ENCODE results near the gene CROCC2. TPM values are rescaled to one million over a fixed set of nuclear protein-coding genes. Genes with fewer than 3 reads are reported as not detected.

The CROCC2 gene
- total RNA-seq, 1 donor from 2014 or later: 0.49 TPM

DNA sequence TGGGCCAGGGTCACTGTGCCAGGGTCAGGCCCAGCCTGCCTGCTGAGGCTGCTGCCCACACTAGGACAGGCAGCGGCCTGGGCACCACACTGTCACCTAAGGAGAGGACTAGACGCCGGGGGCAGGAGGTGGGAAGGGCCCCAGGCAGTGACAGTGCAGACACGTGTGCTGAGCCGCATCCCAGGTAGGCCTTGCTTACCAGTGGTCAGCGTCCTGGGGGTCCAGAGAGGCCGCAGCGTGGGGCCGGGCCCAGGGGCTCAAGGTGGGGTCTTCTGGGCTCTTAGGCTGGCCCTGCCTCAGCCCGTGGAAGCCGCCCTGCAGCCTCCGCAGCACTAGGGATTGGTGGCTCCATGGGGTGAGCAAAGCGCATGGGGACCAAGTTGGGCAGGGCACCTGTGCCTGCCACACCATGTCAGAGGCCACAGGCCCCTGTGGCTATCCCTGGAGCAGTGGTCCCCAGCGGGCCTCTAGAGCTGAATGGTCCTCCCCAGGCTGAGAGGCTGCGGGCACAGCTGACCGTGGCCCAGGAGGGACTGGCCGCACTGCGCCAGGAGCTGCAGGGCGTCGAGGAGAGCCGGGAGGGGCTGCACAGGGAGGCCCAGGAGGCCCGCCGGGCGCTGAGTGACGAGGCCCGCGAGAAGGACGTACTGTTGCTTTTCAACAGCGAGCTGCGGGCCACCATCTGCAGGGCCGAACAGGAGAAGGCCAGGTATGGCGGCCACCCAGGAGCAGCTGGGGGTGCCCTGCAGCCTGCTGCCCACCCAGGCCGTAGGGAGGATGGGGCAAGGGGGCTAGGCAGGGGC is 57.1 kb downstream of the CROCC2 start:
- TF ChIP-seq POLR2AphosphoS5 (IDR thresholded peaks at IDR 0.05; ENCODE audit: insufficient read depth in 1 of 2, low read depth in 1 of 2): no peak
- no peak for TF ChIP-seq POLR2A (IDR thresholded peaks at IDR 0.05)
- TF ChIP-seq, protein P1, sequence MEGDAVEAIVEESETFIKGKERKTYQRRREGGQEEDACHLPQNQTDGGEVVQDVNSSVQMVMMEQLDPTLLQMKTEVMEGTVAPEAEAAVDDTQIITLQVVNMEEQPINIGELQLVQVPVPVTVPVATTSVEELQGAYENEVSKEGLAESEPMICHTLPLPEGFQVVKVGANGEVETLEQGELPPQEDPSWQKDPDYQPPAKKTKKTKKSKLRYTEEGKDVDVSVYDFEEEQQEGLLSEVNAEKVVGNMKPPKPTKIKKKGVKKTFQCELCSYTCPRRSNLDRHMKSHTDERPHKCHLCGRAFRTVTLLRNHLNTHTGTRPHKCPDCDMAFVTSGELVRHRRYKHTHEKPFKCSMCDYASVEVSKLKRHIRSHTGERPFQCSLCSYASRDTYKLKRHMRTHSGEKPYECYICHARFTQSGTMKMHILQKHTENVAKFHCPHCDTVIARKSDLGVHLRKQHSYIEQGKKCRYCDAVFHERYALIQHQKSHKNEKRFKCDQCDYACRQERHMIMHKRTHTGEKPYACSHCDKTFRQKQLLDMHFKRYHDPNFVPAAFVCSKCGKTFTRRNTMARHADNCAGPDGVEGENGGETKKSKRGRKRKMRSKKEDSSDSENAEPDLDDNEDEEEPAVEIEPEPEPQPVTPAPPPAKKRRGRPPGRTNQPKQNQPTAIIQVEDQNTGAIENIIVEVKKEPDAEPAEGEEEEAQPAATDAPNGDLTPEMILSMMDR (IDR thresholded peaks at IDR 0.05): no peak
- Histone ChIP-seq H3K36me3 (no peaks in the 10 kb centered on the region), H3K27ac (peak overlapping the region; percentile 87), H3K4me1 (peaks cover 51% of the 10 kb centered on the region), H3K9me3 (no peaks in the 10 kb centered on the region), H3K4me3 (peak overlapping the region in 1 of 2 donors; percentile 14), H3K27me3 (no peaks in the 10 kb centered on the region)
- intact Hi-C loops (cut with DNase I): no loop called here
- DNase-seq (ENCODE audit: extremely low spot score in 2 of 2): peak; percentile 84

DNA sequence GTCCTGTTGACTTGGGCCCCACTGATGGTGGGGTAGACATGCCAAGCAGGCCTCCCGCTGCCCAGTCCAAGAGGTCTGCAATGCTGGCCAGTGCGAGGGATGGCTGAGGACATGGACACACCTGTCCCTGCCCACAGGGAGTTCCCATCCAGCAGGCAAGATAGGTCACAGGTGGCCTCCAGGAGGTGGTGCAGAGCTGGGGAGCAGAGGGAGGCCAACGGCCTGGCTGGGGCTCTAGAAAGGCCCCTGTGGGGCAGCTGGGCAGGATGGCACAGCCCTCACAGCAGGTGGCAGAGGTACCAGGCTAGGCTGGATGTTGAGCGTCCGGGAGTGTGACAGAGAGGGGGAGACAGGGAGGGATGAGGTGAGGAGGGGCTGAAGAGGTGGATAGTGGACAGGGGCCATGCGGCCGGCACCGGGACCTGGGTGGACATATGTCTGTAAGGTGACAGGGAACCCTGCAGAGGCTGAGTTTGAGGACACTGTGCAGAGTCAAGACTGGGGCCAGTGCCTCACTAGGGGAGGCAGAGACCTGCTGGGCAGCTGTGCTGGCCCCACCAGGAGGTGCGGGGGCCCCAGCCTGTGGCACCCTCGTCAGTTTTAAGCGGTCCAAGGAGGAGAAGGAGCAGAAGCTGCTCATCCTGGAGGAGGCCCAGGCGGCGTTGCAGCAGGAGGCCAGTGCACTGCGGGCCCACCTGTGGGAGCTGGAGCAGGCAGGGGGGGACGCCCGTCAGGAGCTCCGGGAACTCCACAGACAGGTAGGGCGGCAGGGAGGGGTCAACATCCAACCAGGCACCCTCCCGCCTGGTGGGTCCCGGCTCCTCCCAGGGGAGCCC is 58.0 kb downstream of the CROCC2 start:
- Histone ChIP-seq H3K9me3 (no peaks in the 10 kb centered on the region), H3K4me3 (no peak overlapping the region), H3K36me3 (no peaks in the 10 kb centered on the region), H3K27me3 (no peaks in the 10 kb centered on the region), H3K27ac (peak overlapping the region; percentile 87), H3K4me1 (peaks cover 44% of the 10 kb centered on the region)
- TF ChIP-seq, protein P1 (IDR thresholded peaks at IDR 0.05): no peak
- TF ChIP-seq POLR2AphosphoS5 (IDR thresholded peaks at IDR 0.05; ENCODE audit: insufficient read depth in 1 of 2, low read depth in 1 of 2) (no peak), POLR2A (IDR thresholded peaks at IDR 0.05) (no peak)
- peak in 1 of 2 donors; percentile 77 for DNase-seq (ENCODE audit: extremely low spot score in 2 of 2)
- intact Hi-C loops (cut with DNase I): no loop called here

DNA sequence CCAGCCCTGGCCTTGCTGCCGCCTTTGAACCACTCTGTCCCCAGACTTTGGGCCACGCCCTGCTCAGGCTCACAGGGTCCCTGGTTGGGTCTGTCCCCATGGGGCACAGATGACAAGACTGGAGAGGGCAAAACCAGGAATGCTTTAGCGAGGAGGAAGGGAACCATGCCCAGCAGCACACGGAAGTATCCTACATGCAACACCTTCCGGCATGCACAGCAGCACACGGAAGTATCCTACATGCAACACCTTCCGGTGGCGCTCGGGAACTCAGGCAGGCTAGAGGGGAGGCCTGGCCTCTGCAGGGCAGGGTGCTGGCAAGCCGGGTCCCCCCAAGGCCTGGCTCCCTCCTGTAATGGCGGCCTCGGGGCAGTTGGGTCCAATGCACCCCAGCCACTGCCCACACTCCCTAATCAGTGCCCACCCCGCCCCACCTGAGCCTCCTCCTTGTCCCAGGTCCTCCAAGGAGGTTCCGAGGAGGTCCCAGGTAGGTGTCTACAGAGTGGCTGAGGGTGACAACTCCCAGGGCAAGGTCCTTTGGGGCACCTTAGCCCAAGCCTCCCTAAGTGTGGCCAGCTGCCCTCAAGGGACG is 58.7 kb downstream of the CROCC2 start:
- no peaks in the 10 kb centered on the region for H3K27me3 ChIP-seq
- no peak overlapping the region for H3K4me3 ChIP-seq
- TF ChIP-seq POLR2AphosphoS5 (IDR thresholded peaks at IDR 0.05; ENCODE audit: insufficient read depth in 1 of 2, low read depth in 1 of 2) (no peak), POLR2A (IDR thresholded peaks at IDR 0.05) (no peak)
- TF ChIP-seq, protein P1 (IDR thresholded peaks at IDR 0.05): no peak
- intact Hi-C loops (cut with DNase I): no loop called here
- peaks cover 37% of the 10 kb centered on the region for H3K4me1 ChIP-seq
- H3K36me3 ChIP-seq: no peaks in the 10 kb centered on the region
- DNase-seq (ENCODE audit: extremely low spot score in 2 of 2): no peak
- H3K27ac ChIP-seq: no peak overlapping the region
- no peaks in the 10 kb centered on the region for H3K9me3 ChIP-seq

DNA sequence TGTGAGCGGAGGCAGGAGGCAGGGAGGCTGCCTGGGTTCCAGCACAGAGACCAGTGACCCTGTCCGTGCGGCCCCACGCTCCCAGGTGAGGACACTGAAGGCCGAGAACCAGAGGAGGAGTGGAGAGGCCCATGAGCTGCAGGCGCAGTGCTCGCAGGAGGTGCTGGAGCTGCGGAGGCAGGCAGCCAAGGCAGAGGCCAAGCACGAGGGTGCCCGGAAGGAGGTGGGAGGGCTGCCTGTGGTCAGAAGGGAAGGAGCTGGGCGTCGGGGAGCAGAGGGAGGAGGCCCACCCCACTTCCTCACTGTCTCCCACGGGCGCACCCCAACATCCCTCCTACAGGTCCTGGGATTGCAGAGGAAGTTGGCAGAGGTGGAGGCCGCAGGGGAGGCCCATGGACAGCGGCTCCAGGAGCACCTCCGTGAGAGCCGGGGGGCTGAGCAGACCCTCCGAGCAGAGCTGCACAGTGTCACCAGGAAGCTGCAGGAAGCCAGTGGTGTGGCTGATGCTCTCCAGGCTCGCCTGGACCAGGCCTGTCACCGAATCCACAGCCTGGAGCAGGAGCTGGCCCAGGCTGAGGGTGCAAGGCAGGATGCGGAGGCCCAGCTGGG is 59.3 kb downstream of the CROCC2 start:
- no peak for DNase-seq (ENCODE audit: extremely low spot score in 2 of 2)
- H3K4me3 ChIP-seq: no peak overlapping the region
- H3K27me3 ChIP-seq: no peaks in the 10 kb centered on the region
- TF ChIP-seq POLR2AphosphoS5 (IDR thresholded peaks at IDR 0.05; ENCODE audit: insufficient read depth in 1 of 2, low read depth in 1 of 2): no peak
- no peak for TF ChIP-seq POLR2A (IDR thresholded peaks at IDR 0.05)
- TF ChIP-seq, protein P1 (IDR thresholded peaks at IDR 0.05): no peak
- no peaks in the 10 kb centered on the region for H3K9me3 ChIP-seq
- intact Hi-C loops (cut with DNase I): no loop called here
- H3K36me3 ChIP-seq: no peaks in the 10 kb centered on the region
- peaks cover 31% of the 10 kb centered on the region for H3K4me1 ChIP-seq
- no peak overlapping the region for H3K27ac ChIP-seq
